Measurements from ENCODE around the gene MEIS1.

MEIS1 gene

GRCh38 chr2:66560683-66561082 is 125.8 kb downstream of the MEIS1 start:
- Histone ChIP-seq H4K91ac (ENCODE audit: low read depth, low read length, poor library complexity) (no peak overlapping the region), H2BK120ac (ENCODE audit: low read depth, low read length) (no peak overlapping the region), H3K79me1 (ENCODE audit: low read depth, low read length) (no peaks in the 10 kb centered on the region), H2AK5ac (ENCODE audit: low read depth, low read length) (no peak overlapping the region), H3K4me2 (ENCODE audit: insufficient read depth, low read length, poor library complexity, severe bottlenecking) (no peak overlapping the region), H3K18ac (ENCODE audit: low read length) (no peak overlapping the region), H2BK12ac (ENCODE audit: low read length) (no peak overlapping the region), H3K14ac (ENCODE audit: low read length) (no peak overlapping the region), H4K8ac (ENCODE audit: low read depth, low read length) (no peak overlapping the region), H2BK5ac (ENCODE audit: low read length) (no peak overlapping the region), H3K4ac (ENCODE audit: low read length) (no peak overlapping the region), H2AFZ (ENCODE audit: low read length) (no peak overlapping the region), H3K4me3 (ENCODE audit: low read length in 2 of 2) (no peak overlapping the region), H3K27ac (replicated peaks; ENCODE audit: low read length) (no peak overlapping the region), H3K9ac (ENCODE audit: low read depth, low read length, poor library complexity) (no peak overlapping the region), H3K23ac (ENCODE audit: low read depth, low read length, poor library complexity) (no peak overlapping the region), H3K36me3 (replicated peaks in 1 of 2; ENCODE audit: control insufficient read depth in 2 of 2, insufficient read depth in 2 of 2, low read length in 2 of 2) (peaks cover 0 to 8% of the 10 kb centered on the region in 2 donors), H3K4me1 (ENCODE audit: control insufficient read depth in 2 of 2, insufficient read depth in 1 of 2, low read depth in 1 of 2, low read length in 2 of 2) (peaks cover 7 to 29% of the 10 kb centered on the region in 2 donors), H3K9me3 (replicated peaks in 1 of 2; ENCODE audit: control insufficient read depth in 2 of 2, insufficient read depth in 1 of 2, low read depth in 1 of 2, low read length in 2 of 2) (no peaks in the 10 kb centered on the region), H3K27me3 (ENCODE audit: control insufficient read depth in 3 of 3, insufficient read depth in 3 of 3, low read depth in 1 of 3, low read length in 3 of 3) (no peaks in the 10 kb centered on the region), H2BK15ac (ENCODE audit: low read length) (no peak overlapping the region)
- DNase-seq (ENCODE audit: low spot score): no peak
- no CpG with 5 or more reads among the region's 2 CpGs for WGBS, 2 donors (ENCODE audit: extremely low coverage in 2 of 2, insufficient read length in 2 of 2, insufficient replicate concordance in 1 of 2)

- Histone ChIP-seq H2BK12ac (ENCODE audit: low read length) (no peak overlapping the region), H3K4me1 (ENCODE audit: control insufficient read depth in 2 of 2, insufficient read depth in 1 of 2, low read depth in 1 of 2, low read length in 2 of 2) (peaks cover 7 to 29% of the 10 kb centered on the region in 2 donors), H2BK15ac (ENCODE audit: low read length) (no peak overlapping the region), H3K4me3 (ENCODE audit: low read length in 2 of 2) (no peak overlapping the region), H4K8ac (ENCODE audit: low read depth, low read length) (no peak overlapping the region), H4K91ac (ENCODE audit: low read depth, low read length, poor library complexity) (no peak overlapping the region), H2AFZ (ENCODE audit: low read length) (no peak overlapping the region), H3K36me3 (replicated peaks in 1 of 2; ENCODE audit: control insufficient read depth in 2 of 2, insufficient read depth in 2 of 2, low read length in 2 of 2) (peaks cover 0 to 4% of the 10 kb centered on the region in 2 donors), H3K9me3 (replicated peaks in 1 of 2; ENCODE audit: control insufficient read depth in 2 of 2, insufficient read depth in 1 of 2, low read depth in 1 of 2, low read length in 2 of 2) (no peaks in the 10 kb centered on the region), H3K18ac (ENCODE audit: low read length) (no peak overlapping the region), H2BK5ac (ENCODE audit: low read length) (no peak overlapping the region), H3K9ac (ENCODE audit: low read depth, low read length, poor library complexity) (no peak overlapping the region), H3K79me1 (ENCODE audit: low read depth, low read length) (no peaks in the 10 kb centered on the region), H3K27me3 (ENCODE audit: control insufficient read depth in 3 of 3, insufficient read depth in 3 of 3, low read depth in 1 of 3, low read length in 3 of 3) (no peaks in the 10 kb centered on the region), H2AK5ac (ENCODE audit: low read depth, low read length) (no peak overlapping the region), H2BK120ac (ENCODE audit: low read depth, low read length) (no peak overlapping the region), H3K23ac (ENCODE audit: low read depth, low read length, poor library complexity) (no peak overlapping the region), H3K14ac (ENCODE audit: low read length) (no peak overlapping the region), H3K4ac (ENCODE audit: low read length) (no peak overlapping the region), H3K27ac (replicated peaks; ENCODE audit: low read length) (peak overlapping the region; percentile 53), H3K4me2 (ENCODE audit: insufficient read depth, low read length, poor library complexity, severe bottlenecking) (no peak overlapping the region)
- DNase-seq (ENCODE audit: low spot score): no peak
- no CpG with 5 or more reads among the region's 3 CpGs for WGBS, 2 donors (ENCODE audit: extremely low coverage in 2 of 2, insufficient read length in 2 of 2, insufficient replicate concordance in 1 of 2)
These were observed 126.8 kb downstream of the MEIS1 start for GRCh38 chr2:66561645-66562303.

GRCh38 chr2:66562304-66562685 is 127.4 kb downstream of the MEIS1 start:
- no peaks in the 10 kb centered on the region for H3K27me3 ChIP-seq (ENCODE audit: control insufficient read depth in 3 of 3, insufficient read depth in 3 of 3, low read depth in 1 of 3, low read length in 3 of 3)
- H2AK5ac ChIP-seq (ENCODE audit: low read depth, low read length): no peak overlapping the region
- H2AFZ ChIP-seq (ENCODE audit: low read length): no peak overlapping the region
- H4K91ac ChIP-seq (ENCODE audit: low read depth, low read length, poor library complexity): no peak overlapping the region
- H3K4me2 ChIP-seq (ENCODE audit: insufficient read depth, low read length, poor library complexity, severe bottlenecking): no peak overlapping the region
- H3K9me3 ChIP-seq (replicated peaks in 1 of 2; ENCODE audit: control insufficient read depth in 2 of 2, insufficient read depth in 1 of 2, low read depth in 1 of 2, low read length in 2 of 2): no peaks in the 10 kb centered on the region
- no peak overlapping the region for H3K14ac ChIP-seq (ENCODE audit: low read length)
- no peak overlapping the region for H4K8ac ChIP-seq (ENCODE audit: low read depth, low read length)
- H3K27ac ChIP-seq (replicated peaks; ENCODE audit: low read length): no peak overlapping the region
- H3K36me3 ChIP-seq (replicated peaks in 1 of 2; ENCODE audit: control insufficient read depth in 2 of 2, insufficient read depth in 2 of 2, low read length in 2 of 2): peaks cover 0 to 4% of the 10 kb centered on the region in 2 donors
- H3K18ac ChIP-seq (ENCODE audit: low read length): no peak overlapping the region
- no peak overlapping the region for H2BK120ac ChIP-seq (ENCODE audit: low read depth, low read length)
- peaks cover 9 to 33% of the 10 kb centered on the region in 2 donors for H3K4me1 ChIP-seq (ENCODE audit: control insufficient read depth in 2 of 2, insufficient read depth in 1 of 2, low read depth in 1 of 2, low read length in 2 of 2)
- H2BK15ac ChIP-seq (ENCODE audit: low read length): no peak overlapping the region
- no peak overlapping the region for H2BK5ac ChIP-seq (ENCODE audit: low read length)
- H3K4ac ChIP-seq (ENCODE audit: low read length): no peak overlapping the region
- no peak overlapping the region for H3K4me3 ChIP-seq (ENCODE audit: low read length in 2 of 2)
- no peak overlapping the region for H3K23ac ChIP-seq (ENCODE audit: low read depth, low read length, poor library complexity)
- no peak overlapping the region for H2BK12ac ChIP-seq (ENCODE audit: low read length)
- H3K9ac ChIP-seq (ENCODE audit: low read depth, low read length, poor library complexity): no peak overlapping the region
- WGBS, 2 donors (ENCODE audit: extremely low coverage in 2 of 2, insufficient read length in 2 of 2, insufficient replicate concordance in 1 of 2): no CpG with 5 or more reads among the region's 1 CpG
- no peak for DNase-seq (ENCODE audit: low spot score)
- no peaks in the 10 kb centered on the region for H3K79me1 ChIP-seq (ENCODE audit: low read depth, low read length)

GRCh38 chr2:66563473-66563872 is 128.5 kb downstream of the MEIS1 start:
- Histone ChIP-seq H3K9ac (ENCODE audit: low read depth, low read length, poor library complexity) (no peak overlapping the region), H3K9me3 (replicated peaks in 1 of 2; ENCODE audit: control insufficient read depth in 2 of 2, insufficient read depth in 1 of 2, low read depth in 1 of 2, low read length in 2 of 2) (no peaks in the 10 kb centered on the region), H3K18ac (ENCODE audit: low read length) (no peak overlapping the region), H4K91ac (ENCODE audit: low read depth, low read length, poor library complexity) (no peak overlapping the region), H3K36me3 (replicated peaks in 1 of 2; ENCODE audit: control insufficient read depth in 2 of 2, insufficient read depth in 2 of 2, low read length in 2 of 2) (peaks cover 0 to 11% of the 10 kb centered on the region in 2 donors), H3K79me1 (ENCODE audit: low read depth, low read length) (no peaks in the 10 kb centered on the region), H2BK15ac (ENCODE audit: low read length) (no peak overlapping the region), H3K23ac (ENCODE audit: low read depth, low read length, poor library complexity) (no peak overlapping the region), H3K27ac (replicated peaks; ENCODE audit: low read length) (no peak overlapping the region), H3K4me1 (ENCODE audit: control insufficient read depth in 2 of 2, insufficient read depth in 1 of 2, low read depth in 1 of 2, low read length in 2 of 2) (peaks cover 12 to 33% of the 10 kb centered on the region in 2 donors), H3K14ac (ENCODE audit: low read length) (no peak overlapping the region), H3K27me3 (ENCODE audit: control insufficient read depth in 3 of 3, insufficient read depth in 3 of 3, low read depth in 1 of 3, low read length in 3 of 3) (no peaks in the 10 kb centered on the region), H2AFZ (ENCODE audit: low read length) (no peak overlapping the region), H2BK120ac (ENCODE audit: low read depth, low read length) (no peak overlapping the region), H3K4me2 (ENCODE audit: insufficient read depth, low read length, poor library complexity, severe bottlenecking) (no peak overlapping the region), H3K4ac (ENCODE audit: low read length) (no peak overlapping the region), H2BK12ac (ENCODE audit: low read length) (no peak overlapping the region), H2AK5ac (ENCODE audit: low read depth, low read length) (no peak overlapping the region), H4K8ac (ENCODE audit: low read depth, low read length) (no peak overlapping the region), H2BK5ac (ENCODE audit: low read length) (no peak overlapping the region), H3K4me3 (ENCODE audit: low read length in 2 of 2) (no peak overlapping the region)
- no peak for DNase-seq (ENCODE audit: low spot score)
- no CpG with 5 or more reads among the region's 1 CpG for WGBS, 2 donors (ENCODE audit: extremely low coverage in 2 of 2, insufficient read length in 2 of 2, insufficient replicate concordance in 1 of 2)

Data from neuronal stem cell (in vitro differentiated cells).